Testis (tissue), 3 donors: ENCODE data around the gene MAJIN. TPM values are rescaled to one million over a fixed set of nuclear protein-coding genes. Genes with fewer than 3 reads are reported as not detected.

Experiments used
- DNase-seq: peaks from one replicate; pipeline ENCODE4 v3.0.0-alpha.2; 2019
- H3K27ac ChIP-seq, 2 donors: fragments of 200-600 bp; sonication (generic); one replicate each; pipeline ENCODE4 v1.5.1; 2019
- H3K27me3 ChIP-seq: fragments of 200-600 bp; sonication (generic); one replicate; pipeline ENCODE4 v1.5.1; 2019
- H3K36me3 ChIP-seq: fragments of 200-600 bp; sonication (generic); one replicate; pipeline ENCODE4 v1.5.1; 2017; ENCODE audit warnings: low read depth; ENCODE audit errors: missing control alignments
- H3K4me1 ChIP-seq: fragments of 200-600 bp; sonication (generic); one replicate; pipeline ENCODE4 v1.5.1; 2019
- H3K4me3 ChIP-seq, 2 donors: fragments of 200-600 bp; sonication (generic); one replicate each; pipeline ENCODE4 v1.5.1; 2017 to 2019
- H3K9me3 ChIP-seq: fragments of 200-600 bp; sonication (generic); one replicate; pipeline ENCODE4 v1.5.1; 2017
- CTCF ChIP-seq, 3 experiments: fragments of 450-650 bp in 2 of 3; fragments of 200-600 bp in 1 of 3; sonication (generic) in 1 of 3; IDR thresholded peaks; one replicate each; pipeline ENCODE4 v1.5.1; 2016 to 2019; ENCODE audit warnings: antibody characterized with exemption in 3 of 3, mild to moderate bottlenecking in 2 of 3, moderate library complexity in 1 of 3
- POLR2A ChIP-seq: fragments of 450-650 bp; IDR thresholded peaks from one replicate; pipeline ENCODE4 v1.6.1; 2017; ENCODE audit warnings: antibody characterized with exemption, mild to moderate bottlenecking, moderate library complexity
- WGBS, 2 donors: methylation state at CpG; one replicate each; pipeline ENCODE4 v1.1.5; 2018; 5-methylcytosine and 5-hydroxymethylcytosine counted together
- intact Hi-C: fragments of 100-400 bp; cut with DNase I; formaldehyde crosslinking; loops from one replicate; pipeline ENCODE4 v1.15.1; 2023; ENCODE audit warnings: low total_unique reads
- polyA plus RNA-seq: library from polyadenylated mRNA; stranded (reverse); fragments of 350-450 nt; fragmentation: Illumina TruSeq; extraction: RNeasy Lipid Tissue Mini Kit (QIAGEN cat#74804); gene quantifications from one replicate; pipeline ENCODE4 v1.2.3, GENCODE V29; 2014; ENCODE audit warnings: low read depth, low replicate concordance; ENCODE audit not compliant: insufficient read depth
- total RNA-seq, 2 donors: library from RNA; depleted of rRNA; stranded (reverse); fragments of >200 nt; gene quantifications; one replicate each; pipeline ENCODE4 v1.2.3, GENCODE V29; 2016

MAJIN gene
- total and polyA plus RNA-seq, 3 donors from 2014 or later, result 14.4 to 36.4 (median 34.8) TPM

- WGBS, 2 donors, result 84 to 86% methylated on average over 5 of the region's 5 CpGs
- H3K4me3 ChIP-seq, result no peak overlapping the region
Observed at GRCh38 chr11:64891880-64892279, 80.0 kb downstream of the MAJIN start.

GRCh38 chr11:64891215-64891848 lies 80.6 kb downstream of the MAJIN start:
- H3K27ac ChIP-seq, result no peak overlapping the region
- no peak overlapping the region for H3K4me3 ChIP-seq
- H3K9me3 ChIP-seq, result no peaks in the 10 kb centered on the region
- H3K4me1 ChIP-seq, result peaks cover 8% of the 10 kb centered on the region
- no peaks in the 10 kb centered on the region for H3K36me3 ChIP-seq
- no peak for DNase-seq
- WGBS, 2 donors, result 91 to 95% methylated on average over 21 to 25 of the region's 25 CpGs
- no peak for TF ChIP-seq CTCF (IDR thresholded peaks at IDR 0.05)
- no peak for TF ChIP-seq POLR2A
- intact Hi-C loops, result loop anchor here (5.0 kb wide), 1 partner anchor 44 kb away; no protein-coding TSS in a partner anchor
- no peaks in the 10 kb centered on the region for H3K27me3 ChIP-seq

More at GRCh38 chr11:64891880-64892279, 80.0 kb downstream of the MAJIN start:
- intact Hi-C loops, result loop anchor here (5.0 kb wide), 1 partner anchor 45 kb away; no protein-coding TSS in a partner anchor
- DNase-seq, result no peak
- Histone ChIP-seq H3K4me1 (peaks cover 8% of the 10 kb centered on the region), H3K9me3 (no peaks in the 10 kb centered on the region), H3K36me3 (no peaks in the 10 kb centered on the region), H3K27ac (no peak overlapping the region), H3K27me3 (no peaks in the 10 kb centered on the region)
- no peak for TF ChIP-seq CTCF (IDR thresholded peaks at IDR 0.05)
- no peak for TF ChIP-seq POLR2A

- Histone ChIP-seq H3K27ac (no peak overlapping the region), H3K4me1 (peaks cover 8% of the 10 kb centered on the region), H3K36me3 (no peaks in the 10 kb centered on the region), H3K4me3 (no peak overlapping the region), H3K27me3 (no peaks in the 10 kb centered on the region), H3K9me3 (no peaks in the 10 kb centered on the region)
- 85 to 90% methylated on average over 7 of the region's 7 CpGs for WGBS, 2 donors
- DNase-seq, result no peak
- intact Hi-C loops, result loop anchor here (5.0 kb wide), 1 partner anchor 43 kb away; no protein-coding TSS in a partner anchor
- no peak for TF ChIP-seq POLR2A
- TF ChIP-seq CTCF (IDR thresholded peaks at IDR 0.05), result no peak
Observed at GRCh38 chr11:64890522-64890939, 81.4 kb downstream of the MAJIN start.

GRCh38 chr11:64888729-64889511 lies 83.0 kb downstream of the MAJIN start:
- no peak overlapping the region for H3K27ac ChIP-seq

More at GRCh38 chr11:64888729-64889511, 83.0 kb downstream of the MAJIN start:
- no peak for DNase-seq
- H3K4me1 ChIP-seq, result peaks cover 8% of the 10 kb centered on the region
- no peaks in the 10 kb centered on the region for H3K36me3 ChIP-seq
- intact Hi-C loops, result no loop called here
- no peak overlapping the region for H3K4me3 ChIP-seq
- WGBS, 2 donors, result 50 to 57% methylated on average over 8 of the region's 9 CpGs
- no peaks in the 10 kb centered on the region for H3K27me3 ChIP-seq
- no peaks in the 10 kb centered on the region for H3K9me3 ChIP-seq
- TF ChIP-seq POLR2A (no peak), CTCF (IDR thresholded peaks at IDR 0.05) (no peak)
